CD14-positive monocyte (primary cell): ENCODE data around the gene KLF13. TPM values are rescaled to one million over a fixed set of nuclear protein-coding genes. Genes with fewer than 3 reads are reported as not detected.

Source experiments
- DNase-seq, 3 donors: peaks; one replicate each; pipeline ENCODE4 v3.0.0-alpha.2; 2011 to 2022
- H2AFZ ChIP-seq: 2 replicates; pipeline ENCODE4 v1.6.0; 2012; ENCODE audit warnings: mild to moderate bottlenecking, low read depth, low read length, inconsistent platforms; ENCODE audit not compliant: insufficient read depth, poor library complexity, severe bottlenecking
- H3K27ac ChIP-seq, 2 donors: 1 replicate in 1 of 2; 2 replicates in 1 of 2; pipeline ENCODE4 v1.5.1; 2012 to 2013; ENCODE audit warnings: low read length in 2 of 2, control low read depth in 1 of 2, inconsistent platforms in 1 of 2, low read depth in 1 of 2, mild to moderate bottlenecking in 1 of 2
- H3K27me3 ChIP-seq, 2 donors: one replicate each; pipeline versions ENCODE4 v1.6.0 to v1.6.1; 2011 to 2013; ENCODE audit warnings: low read length in 2 of 2; ENCODE audit not compliant: control insufficient read depth in 2 of 2, insufficient read depth in 2 of 2
- H3K36me3 ChIP-seq, 2 donors: replicated peaks in 1 of 2; 1 replicate in 1 of 2; 2 replicates in 1 of 2; pipeline versions ENCODE4 v1.5.1 to v1.6.1; 2012 to 2013; ENCODE audit warnings: low read length in 2 of 2, control low read depth in 1 of 2, inconsistent platforms in 1 of 2, mild to moderate bottlenecking in 1 of 2; ENCODE audit not compliant: insufficient read depth in 2 of 2, control insufficient read depth in 1 of 2
- H3K4me1 ChIP-seq, 2 donors: 1 replicate in 1 of 2; 2 replicates in 1 of 2; pipeline versions ENCODE4 v1.5.1 to v1.6.1; 2012 to 2013; ENCODE audit warnings: low read length in 2 of 2, control low read depth in 1 of 2, inconsistent platforms in 1 of 2, mild to moderate bottlenecking in 1 of 2, moderate library complexity in 1 of 2; ENCODE audit not compliant: insufficient read depth in 2 of 2, control insufficient read depth in 1 of 2
- H3K4me2 ChIP-seq: replicated peaks from 2 replicates; pipeline ENCODE3; 2012; ENCODE audit warnings: low read length, moderate library complexity, mild to moderate bottlenecking; ENCODE audit not compliant: poor library complexity, severe bottlenecking; ENCODE audit errors: extremely low read depth
- H3K4me3 ChIP-seq, 3 experiments: fragments of 200-600 bp in 1 of 3; sonication (generic) in 1 of 3; replicated peaks in 1 of 3; 1 replicate in 2 of 3; 2 replicates in 1 of 3; pipeline ENCODE4 v1.5.1; 2011 to 2013; ENCODE audit warnings: low read length in 3 of 3, mild to moderate bottlenecking in 3 of 3, control low read depth in 2 of 3, low read depth in 2 of 3, inconsistent platforms in 1 of 3, moderate library complexity in 1 of 3
- H3K79me2 ChIP-seq: 2 replicates; pipeline ENCODE4 v1.6.0; 2012; ENCODE audit warnings: mild to moderate bottlenecking, control low read depth, inconsistent platforms, low read length, moderate library complexity; ENCODE audit not compliant: insufficient read depth
- H3K9ac ChIP-seq: 2 replicates; pipeline ENCODE4 v1.6.0; 2017; ENCODE audit warnings: low read length, mild to moderate bottlenecking; ENCODE audit not compliant: insufficient read depth, poor library complexity, severe bottlenecking
- H3K9me3 ChIP-seq, 2 donors: replicated peaks in 1 of 2; 1 replicate in 1 of 2; 2 replicates in 1 of 2; pipeline versions ENCODE4 v1.5.1 to v1.6.1; 2012 to 2013; ENCODE audit warnings: low read length in 2 of 2, control low read depth in 1 of 2; ENCODE audit not compliant: control insufficient read depth in 1 of 2, insufficient read depth in 1 of 2
- H4K20me1 ChIP-seq: 2 replicates; pipeline ENCODE4 v1.6.0; 2012; ENCODE audit warnings: mild to moderate bottlenecking, low read length, control low read depth, moderate library complexity; ENCODE audit not compliant: insufficient read depth
- H3K27ac Mint-ChIP-seq, 7 donors: one replicate each; pipeline ENCODE4 v1.8.0; 2020; ENCODE audit warnings: mild to moderate bottlenecking in 7 of 7, mixed read lengths in 7 of 7, moderate library complexity in 6 of 7, inconsistent platforms in 2 of 7
- H3K27me3 Mint-ChIP-seq, 3 donors: one replicate each; pipeline ENCODE4 v1.8.0; 2021 to 2022; ENCODE audit warnings: low read depth in 3 of 3, mild to moderate bottlenecking in 3 of 3, mixed read lengths in 3 of 3, moderate library complexity in 3 of 3, inconsistent platforms in 1 of 3
- H3K36me3 Mint-ChIP-seq, 2 donors: one replicate each; pipeline ENCODE4 v1.8.0; 2020; ENCODE audit warnings: mixed read lengths in 2 of 2, inconsistent platforms in 1 of 2, mild to moderate bottlenecking in 1 of 2
- H3K4me1 Mint-ChIP-seq: one replicate; pipeline ENCODE4 v1.8.0; 2020; ENCODE audit warnings: mild to moderate bottlenecking, mixed read lengths
- H3K4me3 Mint-ChIP-seq, 2 donors: one replicate each; pipeline ENCODE4 v1.8.0; 2020; ENCODE audit warnings: mild to moderate bottlenecking in 2 of 2, mixed read lengths in 2 of 2, moderate library complexity in 1 of 2
- H3K9me3 Mint-ChIP-seq, 7 donors: one replicate each; pipeline ENCODE4 v1.8.0; 2020 to 2022; ENCODE audit warnings: mixed read lengths in 7 of 7, mild to moderate bottlenecking in 6 of 7, moderate library complexity in 6 of 7, inconsistent platforms in 2 of 7
- WGBS: methylation state at CpG from one replicate; pipeline ENCODE4 v1.1.5; 2013; ENCODE audit warnings: missing lambda C conversion rate; ENCODE audit not compliant: insufficient coverage; 5-methylcytosine and 5-hydroxymethylcytosine counted together
- intact Hi-C, 2 donors: fragments of 100-400 bp; cut with micrococcal nuclease; formaldehyde crosslinking; loops; one replicate each; pipeline versions ENCODE4 v1.15.0 to v1.15.1; 2023
- polyA plus RNA-seq, 3 donors: library from polyadenylated mRNA; depleted of rRNA in 1 of 3; unstranded in 2 of 3; stranded (reverse) in 1 of 3; fragments of 300-500 nt in 2 of 3; fragments of >200 nt in 1 of 3; fragmentation: Illumina TruSeq in 2 of 3; gene quantifications; 1 replicate in 2 of 3; 2 replicates in 1 of 3; pipeline ENCODE4 v1.2.3, GENCODE V29; 2012 to 2021
- TF ChIP-seq, protein P1 (sequence below): fragments of 200-600 bp; IDR thresholded peaks from one replicate; pipeline ENCODE4 v1.8.0; 2022; ENCODE audit warnings: antibody characterized with exemption, mild to moderate bottlenecking

Gene KLF13
- polyA plus RNA-seq, 3 donors, result 22.5 to 121 (median 28.0) TPM

DNA sequence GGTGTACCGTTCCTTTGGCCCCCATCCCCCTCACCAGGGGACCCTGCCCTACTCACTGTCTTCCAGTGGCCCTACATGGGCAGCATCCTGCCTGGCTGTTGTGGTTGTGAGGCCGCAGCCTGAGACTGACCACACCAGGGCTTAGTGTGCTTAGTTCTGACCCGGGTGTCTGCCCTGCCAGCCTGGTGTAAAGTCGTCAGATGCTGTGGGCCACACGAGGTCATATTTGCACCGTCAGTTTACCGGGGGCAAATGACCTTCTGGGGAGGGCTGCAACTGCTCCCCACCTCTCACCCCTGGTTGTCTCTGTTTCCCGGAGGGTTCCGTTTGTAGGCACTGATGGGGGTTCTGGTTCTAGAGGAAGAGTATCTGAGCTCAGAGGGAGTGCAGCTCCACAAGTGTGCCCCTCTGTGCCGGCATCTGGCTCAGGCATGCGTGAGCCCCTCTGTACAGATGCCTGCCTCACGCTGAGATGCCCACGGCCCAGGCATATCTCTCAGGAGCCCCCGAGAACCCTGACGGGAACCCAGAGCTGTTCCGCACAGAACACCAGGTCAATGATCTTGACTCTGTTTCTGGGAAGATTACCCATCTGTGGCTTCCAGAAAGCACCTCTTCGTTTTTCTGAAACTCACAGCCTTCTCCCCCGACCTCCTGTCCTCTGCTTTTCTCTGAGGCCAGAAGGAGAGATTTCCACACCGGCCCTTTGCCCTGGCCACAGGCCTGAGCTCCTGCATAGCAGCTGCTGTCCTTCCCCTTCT lies 19.2 kb downstream of the KLF13 start:
- H3K4me2 ChIP-seq, result no peak overlapping the region
- H3K27ac Mint-ChIP-seq, result peak overlapping the region in 4 of 7 donors; percentile 50 to 80 (median 58)
- no peaks in the 10 kb centered on the region for H3K9me3 Mint-ChIP-seq
- peaks cover 86% of the 10 kb centered on the region for H3K4me1 Mint-ChIP-seq
- intact Hi-C loops, result no loop called here
- H3K27ac ChIP-seq, result peak overlapping the region; percentile 12 to 35
- 98% methylated on average over 13 of the region's 19 CpGs for WGBS
- no peak overlapping the region for H3K9ac ChIP-seq
- H3K79me2 ChIP-seq, result peaks cover 100% of the 10 kb centered on the region
- H3K4me3 ChIP-seq, result no peak overlapping the region
- DNase-seq, result no peak
- peaks cover 28 to 73% of the 10 kb centered on the region in 2 donors for H3K36me3 Mint-ChIP-seq
- H3K4me1 ChIP-seq, result peaks cover 44 to 70% of the 10 kb centered on the region in 2 donors
- H3K36me3 ChIP-seq, result peaks cover 27 to 68% of the 10 kb centered on the region in 2 donors
- H2AFZ ChIP-seq, result no peak overlapping the region
- H4K20me1 ChIP-seq, result peaks cover 100% of the 10 kb centered on the region
- no peaks in the 10 kb centered on the region for H3K27me3 Mint-ChIP-seq
- H3K27me3 ChIP-seq, result no peaks in the 10 kb centered on the region
- TF ChIP-seq, protein P1, sequence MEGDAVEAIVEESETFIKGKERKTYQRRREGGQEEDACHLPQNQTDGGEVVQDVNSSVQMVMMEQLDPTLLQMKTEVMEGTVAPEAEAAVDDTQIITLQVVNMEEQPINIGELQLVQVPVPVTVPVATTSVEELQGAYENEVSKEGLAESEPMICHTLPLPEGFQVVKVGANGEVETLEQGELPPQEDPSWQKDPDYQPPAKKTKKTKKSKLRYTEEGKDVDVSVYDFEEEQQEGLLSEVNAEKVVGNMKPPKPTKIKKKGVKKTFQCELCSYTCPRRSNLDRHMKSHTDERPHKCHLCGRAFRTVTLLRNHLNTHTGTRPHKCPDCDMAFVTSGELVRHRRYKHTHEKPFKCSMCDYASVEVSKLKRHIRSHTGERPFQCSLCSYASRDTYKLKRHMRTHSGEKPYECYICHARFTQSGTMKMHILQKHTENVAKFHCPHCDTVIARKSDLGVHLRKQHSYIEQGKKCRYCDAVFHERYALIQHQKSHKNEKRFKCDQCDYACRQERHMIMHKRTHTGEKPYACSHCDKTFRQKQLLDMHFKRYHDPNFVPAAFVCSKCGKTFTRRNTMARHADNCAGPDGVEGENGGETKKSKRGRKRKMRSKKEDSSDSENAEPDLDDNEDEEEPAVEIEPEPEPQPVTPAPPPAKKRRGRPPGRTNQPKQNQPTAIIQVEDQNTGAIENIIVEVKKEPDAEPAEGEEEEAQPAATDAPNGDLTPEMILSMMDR, result no peak
- H3K9me3 ChIP-seq, result no peaks in the 10 kb centered on the region
- peak overlapping the region in 1 of 2 donors; percentile 9 for H3K4me3 Mint-ChIP-seq

DNA sequence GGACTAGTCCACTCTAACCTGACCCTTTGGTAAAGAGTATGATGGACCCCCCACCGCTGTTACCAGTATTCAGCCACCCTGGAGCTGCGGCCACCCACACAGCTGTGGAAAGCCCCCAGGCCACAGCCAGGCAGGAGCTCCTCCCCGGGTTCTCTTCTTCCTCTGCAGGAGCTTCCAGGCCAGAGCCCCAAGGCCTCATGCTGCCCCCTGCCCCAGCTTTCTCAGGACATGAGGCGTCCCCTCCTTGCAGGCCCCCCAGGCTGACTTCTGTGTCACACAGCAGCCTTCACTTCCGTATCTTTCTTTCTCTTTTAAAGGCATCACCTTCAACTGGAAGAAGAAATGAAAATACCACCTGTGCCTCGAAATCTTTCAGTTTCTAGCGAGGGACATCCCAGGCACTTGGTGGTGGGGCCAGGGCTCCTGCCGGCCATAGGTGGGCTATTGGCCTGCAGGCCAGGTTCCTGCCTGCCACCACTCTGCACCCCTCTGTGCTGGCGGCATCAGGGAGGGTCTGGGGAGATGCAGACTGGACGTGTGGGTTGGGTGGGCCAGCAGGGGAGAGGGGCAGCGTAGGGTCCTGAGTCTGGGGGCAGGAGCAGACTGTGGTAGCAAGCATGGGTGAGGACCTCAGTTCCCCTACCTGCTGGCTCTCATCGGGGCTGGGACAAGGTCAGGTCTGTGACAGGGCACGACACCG lies 19.9 kb downstream of the KLF13 start:
- H3K4me1 Mint-ChIP-seq, result peaks cover 86% of the 10 kb centered on the region
- H3K27ac Mint-ChIP-seq, result peak overlapping the region in 4 of 7 donors; percentile 36 to 80 (median 65)
- Histone ChIP-seq H3K4me1 (peaks cover 44 to 70% of the 10 kb centered on the region in 2 donors), H3K9ac (no peak overlapping the region), H2AFZ (no peak overlapping the region), H3K27me3 (no peaks in the 10 kb centered on the region), H4K20me1 (peaks cover 100% of the 10 kb centered on the region), H3K9me3 (no peaks in the 10 kb centered on the region), H3K4me3 (no peak overlapping the region), H3K27ac (peak overlapping the region; percentile 11 to 35), H3K4me2 (no peak overlapping the region), H3K79me2 (peaks cover 100% of the 10 kb centered on the region), H3K36me3 (peaks cover 27 to 64% of the 10 kb centered on the region in 2 donors)
- no peaks in the 10 kb centered on the region for H3K9me3 Mint-ChIP-seq
- TF ChIP-seq, protein P1, result no peak
- no peak for DNase-seq
- no peak overlapping the region for H3K4me3 Mint-ChIP-seq
- WGBS, result 96% methylated on average over 12 of the region's 14 CpGs
- intact Hi-C loops, result no loop called here
- H3K27me3 Mint-ChIP-seq, result no peaks in the 10 kb centered on the region
- peaks cover 30 to 73% of the 10 kb centered on the region in 2 donors for H3K36me3 Mint-ChIP-seq
